M059J (cell line): ENCODE measurements around the gene PAEP. TPM values are rescaled to one million over a fixed set of nuclear protein-coding genes. Genes with fewer than 3 reads are reported as not detected.

Source experiments
- DNase-seq: peaks from one replicate; pipeline ENCODE4 v3.0.0-alpha.2; 2012; ENCODE audit warnings: low read depth
- total RNA-seq: library from RNA; depleted of rRNA; stranded (reverse); fragments of >200 nt; shearing (Covaris generic); gene quantifications from 2 replicates; pipeline ENCODE4 v1.2.3, GENCODE V29; 2014; rRNA removed

Gene PAEP
- total RNA-seq, 1 experiment from 2014 or later, result not detected

GRCh38 chr9:135614821-135615665 is 53.5 kb downstream of the PAEP start:
- DNase-seq, result no peak

- no peak for DNase-seq
Observed at GRCh38 chr9:135615666-135616618, 54.4 kb downstream of the PAEP start.

Other genes with a start within 250 kb of the PAEP start
- gene PPP1R26, start 82.0 kb upstream of the PAEP start, total RNA-seq, result 9.6 and 17.1 TPM in 2 replicates
- 34.2 and 36.9 TPM in 2 replicates for gene MRPS2, start 61.1 kb upstream of the PAEP start, total RNA-seq
- gene LCN1, start 40.3 kb upstream of the PAEP start, total RNA-seq, result not detected in 2 replicates
- not detected in 2 replicates for gene OBP2A, start 15.6 kb upstream of the PAEP start, total RNA-seq
- gene GLT6D1, start 77.8 kb downstream of the PAEP start, total RNA-seq, result not detected in 2 replicates
- not detected in 2 replicates for gene LCN9, start 101.6 kb downstream of the PAEP start, total RNA-seq
- not detected in 2 replicates for gene SOHLH1, start 137.7 kb downstream of the PAEP start, total RNA-seq
- gene KCNT1, start 140.4 kb downstream of the PAEP start, total RNA-seq, result not detected in 2 replicates